GM18520 (cell line): ENCODE measurements around the gene CHM.
"Not testable (repeated sequence)": the region's sequence is repeated elsewhere in the genome, so short reads cannot be mapped to it uniquely, and the experiment has no call there.

Source experiments
- ATAC-seq: cut with Tn5 transposase; IDR thresholded peaks from one replicate; pipeline ENCODE4 v1.9.1; 2021; ENCODE audit not compliant: unreplicated experiment

Gene CHM

DNA sequence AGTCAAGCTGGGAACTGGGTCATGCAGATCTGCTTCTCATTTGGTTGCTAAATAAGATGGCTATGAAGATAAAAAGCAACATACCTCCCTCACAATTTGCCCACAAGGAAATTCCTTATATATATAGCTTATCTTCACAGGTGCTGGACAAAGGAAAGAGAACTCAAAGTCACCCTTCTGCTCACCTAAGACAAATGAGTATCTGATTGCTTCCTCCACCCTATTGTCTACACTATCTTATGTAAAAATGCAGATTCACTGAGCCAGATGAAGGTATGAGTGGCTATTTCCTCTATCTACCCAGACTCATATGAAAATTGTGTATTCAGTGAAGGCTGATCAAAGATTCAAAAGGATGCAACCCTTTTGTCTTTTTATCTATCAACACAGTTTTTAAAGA, 50.8 kb downstream of the CHM start:
- no peak for ATAC-seq

DNA sequence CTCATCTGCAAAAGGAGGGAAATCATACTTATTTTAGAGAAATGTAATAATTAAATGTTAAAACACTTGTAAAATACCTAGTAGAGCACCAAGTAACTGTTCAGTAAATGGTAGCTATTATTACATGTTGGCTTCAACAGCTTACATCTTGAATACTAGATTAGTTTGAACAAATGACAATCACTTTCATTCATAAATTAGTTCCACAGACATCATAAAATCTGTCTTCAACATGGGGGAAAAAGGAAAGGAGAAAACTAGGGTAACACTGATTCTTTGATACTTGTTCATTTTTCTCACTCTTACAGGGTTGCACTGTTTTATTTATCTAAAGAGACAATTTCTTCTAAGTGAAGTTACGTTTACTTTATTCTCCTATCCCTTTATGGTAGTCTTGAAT, 51.7 kb downstream of the CHM start:
- no peak for ATAC-seq

DNA sequence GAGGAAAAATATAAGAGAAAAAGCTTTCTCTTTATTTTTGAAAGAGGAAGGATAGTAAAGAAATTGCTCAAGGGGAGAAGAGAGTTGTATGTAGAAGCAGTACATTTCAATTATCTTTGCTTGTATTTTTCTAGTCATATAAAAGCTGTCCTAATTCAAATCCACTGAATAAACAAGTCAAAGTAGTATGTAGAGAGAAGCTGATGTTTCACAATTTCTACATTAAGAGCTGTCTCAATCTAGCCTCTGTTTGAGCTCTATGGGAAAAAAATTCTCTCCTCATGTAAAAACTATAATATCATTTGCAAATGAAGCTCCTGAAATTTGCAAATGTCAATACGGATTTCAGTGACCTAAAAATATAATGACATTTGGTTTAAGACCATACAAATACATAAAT, 52.6 kb downstream of the CHM start:
- ATAC-seq, result no peak

DNA sequence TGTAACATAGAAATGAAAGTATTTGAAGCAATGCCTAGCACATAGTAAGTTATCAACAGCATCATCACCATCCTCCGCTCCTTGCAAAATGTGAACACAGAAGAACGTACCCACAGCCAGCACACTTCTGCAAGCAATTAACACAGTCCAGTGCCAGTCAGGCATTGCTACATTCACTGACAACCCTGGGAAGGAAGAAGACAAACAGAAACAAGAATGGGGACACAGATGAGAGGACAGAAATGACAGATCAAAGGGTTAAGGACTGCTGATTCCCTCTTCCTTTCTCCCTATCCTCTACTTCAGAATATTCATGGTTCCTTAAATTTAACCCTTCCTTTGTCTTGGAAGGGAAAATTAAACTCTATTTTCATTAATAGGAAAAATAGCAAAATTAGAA, 53.1 kb downstream of the CHM start:
- ATAC-seq, result no peak

DNA sequence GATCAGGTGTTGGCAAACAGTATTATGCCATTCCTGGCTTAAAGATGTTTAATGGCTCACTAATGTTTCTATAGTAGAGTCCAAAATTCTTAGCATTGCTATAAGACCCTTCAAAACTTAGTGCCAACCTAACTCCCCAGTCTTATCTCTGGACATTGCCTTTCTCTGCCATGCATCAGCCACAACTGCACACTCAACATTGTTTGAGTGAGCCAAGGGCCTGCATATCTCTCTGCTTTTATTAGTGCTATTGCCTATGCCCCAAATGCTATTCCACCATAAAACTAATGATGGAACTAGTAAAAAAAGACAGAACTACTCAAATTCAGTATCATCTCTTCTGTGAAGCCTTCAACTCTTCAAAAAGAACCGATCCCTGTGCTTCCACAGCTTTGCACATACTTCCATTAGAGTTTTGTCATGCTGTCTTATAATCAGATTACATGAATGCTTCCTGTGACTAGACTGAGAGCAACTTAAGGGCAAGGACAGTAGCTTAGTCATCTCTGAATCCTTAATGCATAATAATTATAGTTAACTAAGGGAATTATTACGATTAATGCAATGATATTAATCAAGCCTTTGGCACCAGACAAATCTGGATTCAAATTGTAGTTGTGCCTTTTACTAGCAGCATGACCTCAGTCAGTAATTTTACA, 53.7 kb downstream of the CHM start:
- no peak for ATAC-seq

DNA sequence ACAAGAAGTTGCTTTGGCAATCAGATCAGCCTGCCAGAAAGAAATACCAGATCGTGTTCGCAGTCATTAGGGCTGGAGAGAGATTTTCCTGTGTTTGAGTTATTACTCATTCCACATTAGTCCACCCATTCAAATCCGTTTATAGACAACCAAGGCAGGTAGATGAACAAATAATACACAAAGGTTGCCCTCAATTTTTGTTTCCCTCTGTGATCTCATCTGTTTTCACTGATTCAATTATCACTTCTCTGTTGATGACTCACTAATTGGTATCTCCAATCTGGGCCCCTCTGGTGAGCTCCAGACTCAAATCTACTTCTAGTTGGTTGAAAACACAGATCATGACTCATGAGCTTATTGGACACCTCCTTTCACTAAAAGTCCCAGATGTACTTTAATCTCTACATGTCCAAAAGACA, 54.5 kb downstream of the CHM start:
- ATAC-seq, result no peak

DNA sequence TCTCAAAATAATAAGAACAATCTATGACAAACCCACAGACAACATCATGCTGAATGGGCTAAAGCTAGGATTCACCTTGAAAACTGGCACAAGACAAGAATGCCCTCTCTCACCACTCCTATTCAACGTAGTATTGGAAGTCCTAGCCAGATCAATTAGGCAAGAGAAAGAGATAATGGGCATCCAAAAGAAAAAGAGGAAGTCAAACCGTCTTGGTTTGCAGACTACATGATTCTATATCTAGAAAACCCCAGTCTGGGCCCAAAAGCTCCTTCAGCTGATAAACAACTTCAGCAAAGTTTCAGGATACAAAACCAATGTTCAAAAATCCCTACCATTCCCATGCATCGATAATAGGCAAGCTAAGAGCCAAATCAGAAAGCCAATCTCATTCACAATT, 59.0 kb downstream of the CHM start:
- ATAC-seq, result no peak

DNA sequence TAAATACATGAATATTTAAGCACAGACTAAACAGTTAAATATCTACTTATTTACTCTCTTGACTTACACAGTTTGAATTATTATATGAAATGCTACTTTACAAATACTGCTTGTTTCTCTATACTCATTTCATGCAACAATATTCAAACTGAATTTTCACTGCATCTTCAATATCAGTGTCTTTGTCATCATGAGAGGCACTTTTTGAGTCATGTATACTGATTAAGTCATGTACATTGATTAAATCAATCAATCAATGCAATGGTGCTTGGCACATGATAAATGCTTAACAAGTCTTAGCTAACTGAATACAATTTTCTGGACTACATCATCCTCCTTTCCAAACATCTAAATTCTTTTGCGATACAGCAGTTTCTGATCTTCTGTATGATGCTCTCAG, 67.1 kb downstream of the CHM start:
- ATAC-seq, result no peak

DNA sequence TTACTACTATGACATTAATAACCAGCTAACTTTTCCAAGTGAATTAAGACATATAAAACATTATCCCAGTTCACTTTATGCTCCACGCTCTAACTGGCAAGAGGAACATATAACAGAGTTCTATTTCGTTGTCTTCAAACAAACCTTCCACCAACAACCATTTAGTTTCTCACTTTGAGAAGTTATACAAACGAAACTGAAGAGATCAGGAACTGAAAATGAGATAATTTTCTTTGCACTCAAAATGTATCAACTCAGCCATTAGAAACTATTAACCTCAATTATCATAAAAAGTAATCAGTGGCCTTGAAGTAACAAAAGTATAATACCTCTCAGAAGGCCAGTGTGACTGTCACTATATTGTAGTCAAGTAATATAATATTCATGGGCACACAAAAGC, 70.1 kb downstream of the CHM start:
- peak; percentile 74 for ATAC-seq

DNA sequence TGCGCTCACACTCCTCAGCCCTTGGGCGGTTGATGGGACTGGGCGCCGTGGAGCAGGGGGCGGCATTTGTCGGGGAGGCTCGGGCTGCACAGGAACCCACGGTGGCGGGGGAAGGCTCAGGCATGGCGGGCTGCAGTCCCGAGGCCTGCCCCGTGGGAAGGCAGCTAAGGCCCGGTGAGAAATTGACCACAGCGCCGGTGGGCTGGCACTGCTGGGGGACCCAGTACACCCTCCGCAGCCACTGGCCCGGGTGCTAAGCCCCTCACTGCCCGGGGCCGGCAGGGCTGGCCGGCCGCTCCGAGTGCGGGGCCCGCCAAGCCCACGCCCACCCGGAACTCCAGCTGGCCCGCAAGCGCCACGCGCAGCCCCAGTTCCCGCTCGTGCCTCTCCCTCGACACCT, 75.0 kb downstream of the CHM start:
- ATAC-seq, result not testable (repeated sequence)

DNA sequence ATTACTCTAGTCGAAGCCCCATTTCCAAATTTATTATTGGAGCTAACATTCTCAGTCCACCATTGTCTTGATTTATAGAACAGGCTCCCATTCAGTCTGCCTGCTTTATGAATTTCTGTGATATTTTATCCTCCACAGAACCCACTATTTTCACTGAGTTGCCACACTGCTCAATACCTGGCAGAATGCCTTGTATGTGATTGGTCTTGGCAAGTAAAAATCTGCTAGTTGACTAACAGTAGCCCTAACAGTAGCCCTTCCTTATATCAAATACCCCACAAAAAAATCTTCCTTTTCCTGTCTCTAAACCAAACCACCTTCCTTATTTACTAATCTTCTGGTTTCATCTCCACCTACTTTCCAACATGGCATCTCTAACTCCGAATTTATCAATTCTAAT, 82.6 kb downstream of the CHM start:
- ATAC-seq, result no peak

DNA sequence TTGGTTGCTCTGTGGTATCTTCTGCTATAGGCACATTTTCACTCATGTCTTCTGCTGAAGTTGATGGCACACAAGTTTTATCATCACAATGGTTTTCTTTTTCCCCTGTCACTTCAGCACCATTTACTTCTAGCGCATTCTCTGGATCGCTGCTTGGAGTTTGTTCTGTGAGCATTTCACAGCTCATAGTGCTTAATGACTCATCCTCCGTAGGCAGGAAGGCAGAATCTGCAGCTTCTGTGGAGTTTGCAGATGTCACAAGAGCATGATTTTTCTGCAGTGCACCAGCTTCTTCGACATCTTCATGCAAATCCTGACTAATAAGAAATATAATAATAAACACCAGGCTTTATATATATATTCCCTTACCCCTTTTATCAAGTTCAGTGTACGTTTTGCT, 83.6 kb downstream of the CHM start:
- no peak for ATAC-seq

DNA sequence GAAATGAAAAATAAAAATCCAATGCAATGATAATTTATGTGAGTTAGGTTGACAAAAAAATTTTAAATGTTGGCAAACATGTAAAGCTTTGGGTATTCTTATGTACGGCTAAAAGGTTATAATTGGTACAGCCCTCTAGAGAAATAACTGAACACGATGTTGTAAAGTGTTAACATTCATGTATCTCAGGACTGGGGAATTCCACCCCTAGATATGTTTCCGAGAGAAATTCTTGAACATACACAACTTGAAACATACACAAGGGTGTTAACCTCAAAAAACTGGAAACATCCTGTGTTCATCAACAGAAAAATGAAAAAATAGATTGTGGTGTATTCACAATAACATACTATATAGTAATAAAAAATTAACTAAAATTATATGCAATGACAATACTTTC, 91.8 kb downstream of the CHM start:
- ATAC-seq, result no peak

DNA sequence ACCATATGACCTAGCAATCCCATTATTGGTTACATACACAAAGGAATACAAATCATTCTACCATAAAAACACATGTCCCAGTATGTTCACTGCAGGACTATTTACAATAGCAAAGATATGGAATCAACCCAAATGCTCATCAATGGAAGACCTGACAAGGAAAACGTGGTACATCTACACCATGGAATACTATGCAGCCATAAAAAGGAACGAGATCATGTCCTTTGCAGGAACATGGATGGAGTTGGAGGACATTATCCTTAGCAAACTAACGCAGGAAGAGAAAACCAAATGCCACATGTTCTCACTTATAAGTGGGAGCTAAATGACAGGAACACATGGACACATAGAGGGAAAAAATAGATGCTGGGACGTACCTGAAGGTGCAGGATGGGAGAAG, 102.6 kb downstream of the CHM start:
- not testable (repeated sequence) for ATAC-seq

DNA sequence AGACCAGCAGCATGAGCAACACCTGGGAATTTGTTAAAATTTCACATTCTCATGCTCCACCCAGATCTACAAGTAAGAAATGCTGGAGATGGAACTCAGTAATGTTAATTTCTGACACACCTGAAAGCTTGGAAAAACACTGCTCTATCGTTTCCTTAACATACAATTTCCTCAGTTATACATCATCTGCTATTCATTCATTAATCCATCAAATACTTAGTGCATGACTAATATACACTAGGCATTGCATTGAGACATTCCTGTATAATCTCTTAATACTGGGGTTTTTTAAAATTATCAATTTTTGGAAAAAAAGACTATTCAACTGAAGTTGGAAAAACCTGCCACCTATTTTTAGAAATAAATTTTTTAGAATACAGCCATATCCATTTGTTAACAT, 106.1 kb downstream of the CHM start:
- no peak for ATAC-seq

DNA sequence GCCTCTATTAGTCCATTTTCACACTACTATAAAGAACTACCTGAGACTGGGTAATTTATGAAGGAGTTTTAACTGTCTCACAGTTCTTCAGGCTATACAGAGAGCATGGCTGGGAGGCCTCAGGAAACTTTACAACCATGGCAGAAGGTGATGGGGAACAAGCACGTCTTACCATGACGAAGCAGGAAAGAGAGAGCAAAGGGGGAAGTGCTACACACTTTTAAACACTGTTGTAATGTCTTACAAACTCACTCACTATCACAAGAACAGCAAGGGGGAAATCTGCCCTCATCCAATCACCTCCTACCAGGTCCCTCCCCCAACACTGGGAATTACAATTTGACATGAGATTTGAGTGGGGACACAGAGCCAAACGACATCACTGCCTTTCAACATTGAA, 107.4 kb downstream of the CHM start:
- ATAC-seq, result not testable (repeated sequence)

DNA sequence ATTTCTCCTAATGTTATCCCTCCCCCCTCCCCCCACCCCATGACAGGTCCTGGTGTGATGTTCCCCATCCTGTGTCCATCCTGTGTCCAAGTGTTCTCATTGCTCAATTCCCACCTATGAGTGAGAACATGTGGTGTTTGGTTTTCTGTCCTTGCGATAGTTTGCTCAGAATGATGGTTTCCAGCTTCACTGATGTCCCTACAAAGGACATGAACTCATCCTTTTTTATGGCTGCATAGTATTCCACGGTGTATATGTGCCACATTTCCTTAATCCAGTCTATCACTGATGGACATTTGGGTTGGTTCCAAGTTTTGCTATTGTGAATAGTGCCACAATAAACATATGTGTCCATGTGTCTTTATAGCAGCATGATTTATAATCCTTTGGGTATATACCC, 113.0 kb downstream of the CHM start:
- not testable (repeated sequence) for ATAC-seq

DNA sequence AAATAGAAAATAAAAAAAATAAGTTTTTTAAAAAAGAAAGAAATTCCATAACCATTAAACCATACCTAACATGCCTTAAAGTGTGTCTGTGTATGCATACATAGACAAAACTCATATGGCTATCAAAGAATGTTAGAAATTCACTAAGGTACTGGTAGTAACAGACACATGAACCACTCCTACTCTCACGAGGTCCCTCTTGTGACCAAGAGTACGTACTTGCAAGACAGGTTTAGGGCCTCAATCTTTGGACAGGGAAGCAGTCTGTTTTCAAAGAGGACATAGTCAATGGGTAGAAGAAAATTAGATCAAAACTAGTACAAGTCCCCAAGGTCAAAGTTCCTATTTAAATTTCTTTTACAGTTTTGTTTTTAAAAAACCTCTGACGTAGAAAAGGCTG, 117.3 kb downstream of the CHM start:
- ATAC-seq, result no peak

DNA sequence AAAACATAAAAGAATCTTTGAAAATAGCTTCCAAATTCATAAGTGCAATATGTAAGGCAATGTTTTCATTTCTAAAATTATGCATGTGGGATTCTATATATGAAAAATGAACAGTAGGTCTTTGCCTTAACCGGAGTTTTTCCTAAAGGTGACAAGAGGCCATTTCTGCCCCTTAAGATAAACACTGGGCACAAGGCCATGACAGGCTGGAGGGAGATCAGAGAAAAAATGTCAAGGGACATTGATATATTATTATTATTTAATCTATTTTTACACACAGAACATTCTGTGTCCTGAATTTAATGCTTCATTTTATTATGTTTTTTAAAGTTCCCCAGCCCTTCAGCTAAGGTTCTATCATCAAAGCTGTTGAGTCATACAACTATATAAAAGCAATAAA, 118.8 kb downstream of the CHM start:
- no peak for ATAC-seq

DNA sequence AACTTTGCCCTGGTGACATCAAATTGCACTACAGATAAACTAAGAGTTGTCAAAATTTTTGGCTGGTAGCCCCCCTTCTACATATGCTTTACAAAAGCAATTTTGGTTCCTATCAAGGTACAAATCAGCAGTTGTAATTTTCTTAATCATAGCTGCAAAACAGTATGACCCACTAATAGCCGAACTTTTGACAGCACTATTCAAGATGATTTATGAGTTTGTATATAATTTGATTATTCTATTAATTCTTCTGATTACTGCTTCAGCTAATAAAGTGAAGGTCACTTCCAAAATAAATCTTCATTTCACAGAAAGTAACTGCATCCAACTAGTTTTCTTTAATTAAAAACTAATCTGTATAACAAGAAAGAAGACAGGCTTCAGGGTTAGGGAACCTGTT, 119.6 kb downstream of the CHM start:
- ATAC-seq, result no peak

DNA sequence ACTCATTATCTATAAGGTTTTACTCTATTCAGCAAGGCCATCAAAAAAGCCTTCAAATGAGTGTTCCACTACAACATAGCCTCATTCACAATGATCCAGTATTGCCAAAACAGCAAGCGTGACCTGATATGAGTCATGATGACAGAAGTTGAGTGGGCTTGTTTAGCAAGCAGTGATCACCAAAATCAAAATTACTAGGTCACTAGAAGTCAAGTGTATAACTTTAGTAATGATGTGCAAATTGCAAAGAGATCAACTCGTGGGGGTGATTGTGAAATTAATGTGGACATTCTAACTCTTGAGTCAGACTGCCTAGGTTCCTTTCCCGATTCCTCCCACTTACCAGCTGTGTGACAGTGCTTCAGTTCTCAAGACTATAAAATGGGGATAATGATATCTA, 124.5 kb downstream of the CHM start:
- ATAC-seq, result no peak

DNA sequence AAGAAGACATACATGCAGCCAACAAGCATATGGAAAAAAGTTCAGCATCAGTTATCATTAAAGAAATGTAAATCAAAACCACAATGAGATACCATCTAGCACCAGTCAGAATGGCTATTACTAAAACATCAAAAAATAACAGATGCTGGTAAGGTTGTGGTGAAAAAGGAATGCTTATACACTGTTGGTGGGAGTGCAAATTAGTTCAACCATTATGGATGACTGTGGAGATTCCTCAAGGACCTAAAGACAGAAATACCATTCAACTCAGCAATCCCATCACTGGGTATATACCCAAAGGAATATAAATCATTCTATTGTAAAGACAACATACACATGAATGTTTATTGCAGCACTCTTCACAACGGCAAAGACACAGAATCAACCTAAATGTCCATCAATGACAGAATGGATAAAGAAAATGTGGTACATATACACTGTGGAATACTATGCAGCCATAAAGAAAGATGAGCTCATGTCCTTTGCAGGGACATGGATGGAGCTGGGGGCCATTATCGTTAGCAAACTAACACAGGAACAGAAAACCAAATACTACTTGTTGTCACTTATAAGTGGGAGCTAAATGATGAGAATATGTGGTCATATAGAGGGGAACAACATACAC, 130.6 kb downstream of the CHM start:
- ATAC-seq, result not testable (repeated sequence)

DNA sequence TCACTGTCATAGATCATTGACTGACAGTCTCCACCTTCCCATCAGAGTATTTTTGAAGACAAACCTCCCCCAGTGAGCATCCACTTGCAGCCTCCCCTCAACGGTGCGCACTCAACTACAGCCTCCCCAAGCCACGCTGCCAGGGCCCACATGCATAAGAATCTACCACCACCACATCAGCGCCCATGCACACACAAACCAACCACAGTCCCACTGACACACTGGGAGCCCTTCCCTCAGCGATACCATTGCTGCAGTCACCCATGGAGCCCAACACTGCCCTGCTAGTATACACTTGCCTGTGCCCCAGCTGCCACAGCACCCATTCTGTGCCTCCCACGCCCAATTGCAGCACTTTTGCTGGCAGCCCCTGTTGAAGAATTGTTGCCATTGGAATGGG, 132.9 kb downstream of the CHM start:
- ATAC-seq, result no peak
